Measurements from ENCODE around the gene PRR20C. TPM values are rescaled to one million over a fixed set of nuclear protein-coding genes. Genes with fewer than 3 reads are reported as not detected.
"Not testable (repeated sequence)": the region's sequence is repeated elsewhere in the genome, so short reads cannot be mapped to it uniquely, and the experiment has no call there.

Gene PRR20C
- not detected for total RNA-seq

- H3K27me3 ChIP-seq (ENCODE audit: insufficient read depth, low read length); H3K4me1 ChIP-seq (ENCODE audit: insufficient read depth, low read length); H3K9me3 ChIP-seq (ENCODE audit: low read depth, low read length); H3K4me3 ChIP-seq (ENCODE audit: low read length): not testable (repeated sequence)
Observed at GRCh38 chr13:57153761-57154160, at the start of gene PRR20C. TSS of gene PRR20C (plus strand) at chr13:57154061. CDS start at chr13:57154448, 387 bp downstream.

- Histone ChIP-seq H3K4me1 (ENCODE audit: insufficient read depth, low read length) (no peaks in the 10 kb centered on the region), H3K9me3 (ENCODE audit: low read depth, low read length) (no peaks in the 10 kb centered on the region), H3K27me3 (ENCODE audit: insufficient read depth, low read length) (no peaks in the 10 kb centered on the region), H3K4me3 (ENCODE audit: low read length) (no peak overlapping the region)
Observed at GRCh38 chr13:57114945-57115344, 38.9 kb upstream of the PRR20C start.

- Histone ChIP-seq H3K4me1 (ENCODE audit: insufficient read depth, low read length) (no peaks in the 10 kb centered on the region), H3K9me3 (ENCODE audit: low read depth, low read length) (no peaks in the 10 kb centered on the region), H3K4me3 (ENCODE audit: low read length) (no peak overlapping the region), H3K27me3 (ENCODE audit: insufficient read depth, low read length) (no peaks in the 10 kb centered on the region)
Observed at GRCh38 chr13:57123681-57124080, 30.2 kb upstream of the PRR20C start.

- no peaks in the 10 kb centered on the region for H3K27me3 ChIP-seq (ENCODE audit: insufficient read depth, low read length)
- peaks cover 8% of the 10 kb centered on the region for H3K9me3 ChIP-seq (ENCODE audit: low read depth, low read length)
- H3K4me3 ChIP-seq (ENCODE audit: low read length), result no peak overlapping the region
- H3K4me1 ChIP-seq (ENCODE audit: insufficient read depth, low read length), result no peaks in the 10 kb centered on the region
Observed at GRCh38 chr13:57128909-57129308, 25.0 kb upstream of the PRR20C start.

GRCh38 chr13:57136093-57136492 is 17.8 kb upstream of the PRR20C start:
- H3K4me3 ChIP-seq (ENCODE audit: low read length), result no peak overlapping the region
- H3K27me3 ChIP-seq (ENCODE audit: insufficient read depth, low read length), result no peaks in the 10 kb centered on the region
- no peaks in the 10 kb centered on the region for H3K4me1 ChIP-seq (ENCODE audit: insufficient read depth, low read length)
- H3K9me3 ChIP-seq (ENCODE audit: low read depth, low read length), result peaks cover 13% of the 10 kb centered on the region

GRCh38 chr13:57137585-57137984 is 16.3 kb upstream of the PRR20C start:
- no peak overlapping the region for H3K4me3 ChIP-seq (ENCODE audit: low read length)

GRCh38 chr13:57138988-57139387 is 14.9 kb upstream of the PRR20C start:
- no peaks in the 10 kb centered on the region for H3K27me3 ChIP-seq (ENCODE audit: insufficient read depth, low read length)
- H3K9me3 ChIP-seq (ENCODE audit: low read depth, low read length), result peaks cover 7% of the 10 kb centered on the region
- no peaks in the 10 kb centered on the region for H3K4me1 ChIP-seq (ENCODE audit: insufficient read depth, low read length)
- H3K4me3 ChIP-seq (ENCODE audit: low read length), result no peak overlapping the region

More at GRCh38 chr13:57137585-57137984, 16.3 kb upstream of the PRR20C start:
- Histone ChIP-seq H3K27me3 (ENCODE audit: insufficient read depth, low read length) (no peaks in the 10 kb centered on the region), H3K4me1 (ENCODE audit: insufficient read depth, low read length) (no peaks in the 10 kb centered on the region), H3K9me3 (ENCODE audit: low read depth, low read length) (peaks cover 7% of the 10 kb centered on the region)

- H3K4me1 ChIP-seq (ENCODE audit: insufficient read depth, low read length); H3K27me3 ChIP-seq (ENCODE audit: insufficient read depth, low read length); H3K4me3 ChIP-seq (ENCODE audit: low read length); H3K9me3 ChIP-seq (ENCODE audit: low read depth, low read length): not testable (repeated sequence)
Observed at GRCh38 chr13:57139781-57140180, 14.1 kb upstream of the PRR20C start.

- not testable (repeated sequence) for H3K4me3 ChIP-seq (ENCODE audit: low read length); H3K4me1 ChIP-seq (ENCODE audit: insufficient read depth, low read length); H3K9me3 ChIP-seq (ENCODE audit: low read depth, low read length); H3K27me3 ChIP-seq (ENCODE audit: insufficient read depth, low read length)
Observed at GRCh38 chr13:57140235-57140968, 13.5 kb upstream of the PRR20C start, which contains the start of gene PRR20A. TSS of gene PRR20A (plus strand) at chr13:57140918. CDS start at chr13:57141305, 387 bp downstream.

- not testable (repeated sequence) for H3K27me3 ChIP-seq (ENCODE audit: insufficient read depth, low read length); H3K4me1 ChIP-seq (ENCODE audit: insufficient read depth, low read length); H3K4me3 ChIP-seq (ENCODE audit: low read length); H3K9me3 ChIP-seq (ENCODE audit: low read depth, low read length)
Observed at GRCh38 chr13:57147188-57147587, 6.7 kb upstream of the PRR20C start, which contains the start of gene PRR20B. TSS of gene PRR20B (plus strand) at chr13:57147488. CDS start at chr13:57147875, 387 bp downstream.

GRCh38 chr13:57148106-57148505 is 5.8 kb upstream of the PRR20C start:
- H3K9me3 ChIP-seq (ENCODE audit: low read depth, low read length); H3K4me1 ChIP-seq (ENCODE audit: insufficient read depth, low read length); H3K27me3 ChIP-seq (ENCODE audit: insufficient read depth, low read length); H3K4me3 ChIP-seq (ENCODE audit: low read length): not testable (repeated sequence)

GRCh38 chr13:57160332-57160731 is 6.5 kb downstream of the PRR20C start, which contains the start of gene PRR20D:
TSS of gene PRR20D (plus strand) at chr13:57160632. CDS start at chr13:57161019, 387 bp downstream.
- H3K9me3 ChIP-seq (ENCODE audit: low read depth, low read length); H3K4me3 ChIP-seq (ENCODE audit: low read length); H3K27me3 ChIP-seq (ENCODE audit: insufficient read depth, low read length); H3K4me1 ChIP-seq (ENCODE audit: insufficient read depth, low read length): not testable (repeated sequence)

- H3K27me3 ChIP-seq (ENCODE audit: insufficient read depth, low read length); H3K4me3 ChIP-seq (ENCODE audit: low read length); H3K9me3 ChIP-seq (ENCODE audit: low read depth, low read length); H3K4me1 ChIP-seq (ENCODE audit: insufficient read depth, low read length): not testable (repeated sequence)
Observed at GRCh38 chr13:57166897-57167296, 13.0 kb downstream of the PRR20C start, which contains the start of gene PRR20E. TSS of gene PRR20E (plus strand) at chr13:57167197. CDS start at chr13:57167584, 387 bp downstream.

GRCh38 chr13:57191667-57192066 is 37.8 kb downstream of the PRR20C start:
- no peaks in the 10 kb centered on the region for H3K27me3 ChIP-seq (ENCODE audit: insufficient read depth, low read length)
- no peak overlapping the region for H3K4me3 ChIP-seq (ENCODE audit: low read length)
- no peaks in the 10 kb centered on the region for H3K9me3 ChIP-seq (ENCODE audit: low read depth, low read length)
- H3K4me1 ChIP-seq (ENCODE audit: insufficient read depth, low read length), result no peaks in the 10 kb centered on the region

All from mononuclear cell (primary cell).